Measurements from ENCODE around the gene PKP4. TPM values are rescaled to one million over a fixed set of nuclear protein-coding genes. Genes with fewer than 3 reads are reported as not detected.

The PKP4 gene
- total and polyA plus RNA-seq, 9 of the 15 experiments (the other 6 are each of a cell fraction or from before 2014, with no cell fraction given), result 24.6 to 99.1 (median 74.0) TPM

DNA sequence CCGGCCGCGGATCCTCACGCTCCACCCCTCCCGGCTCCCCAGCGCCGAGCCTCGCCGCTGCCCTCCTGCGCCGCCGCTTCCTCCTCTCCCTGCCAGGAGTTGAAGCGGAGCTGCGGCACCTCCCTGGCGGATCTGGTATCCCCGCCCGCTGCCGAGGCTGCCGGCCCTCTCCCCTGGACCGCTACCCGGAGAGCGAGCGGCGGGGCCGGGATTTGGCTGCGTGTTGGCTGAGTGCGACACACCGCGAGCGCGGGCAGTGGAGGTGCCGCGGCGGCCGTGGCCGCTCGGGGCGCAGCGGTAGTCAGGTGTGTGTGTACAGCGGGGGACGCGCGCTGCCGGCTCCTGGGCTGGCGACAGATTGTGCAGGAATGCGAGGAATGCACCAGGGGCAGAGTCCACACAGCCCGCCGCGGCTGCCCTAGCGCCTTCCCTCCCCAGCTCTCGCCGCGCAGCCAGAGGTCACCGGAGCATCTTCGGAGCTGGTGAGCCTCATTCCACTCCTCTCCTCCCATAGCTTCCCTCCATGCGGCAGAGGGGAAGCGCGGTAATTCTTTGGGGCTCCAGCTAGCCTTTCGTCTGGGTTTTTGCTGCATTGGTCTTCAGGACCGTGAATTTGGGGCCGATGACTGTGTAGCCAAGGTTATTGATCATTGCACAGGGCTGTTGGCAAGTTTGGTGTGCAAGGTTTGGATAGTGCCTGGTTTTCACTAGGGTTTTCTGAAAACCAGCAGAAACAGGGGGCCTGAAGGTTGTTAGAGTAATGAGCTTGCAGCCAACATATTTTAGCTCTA lies 1.3 kb downstream of the PKP4 start (continued):
- TF ChIP-seq, protein P1, sequence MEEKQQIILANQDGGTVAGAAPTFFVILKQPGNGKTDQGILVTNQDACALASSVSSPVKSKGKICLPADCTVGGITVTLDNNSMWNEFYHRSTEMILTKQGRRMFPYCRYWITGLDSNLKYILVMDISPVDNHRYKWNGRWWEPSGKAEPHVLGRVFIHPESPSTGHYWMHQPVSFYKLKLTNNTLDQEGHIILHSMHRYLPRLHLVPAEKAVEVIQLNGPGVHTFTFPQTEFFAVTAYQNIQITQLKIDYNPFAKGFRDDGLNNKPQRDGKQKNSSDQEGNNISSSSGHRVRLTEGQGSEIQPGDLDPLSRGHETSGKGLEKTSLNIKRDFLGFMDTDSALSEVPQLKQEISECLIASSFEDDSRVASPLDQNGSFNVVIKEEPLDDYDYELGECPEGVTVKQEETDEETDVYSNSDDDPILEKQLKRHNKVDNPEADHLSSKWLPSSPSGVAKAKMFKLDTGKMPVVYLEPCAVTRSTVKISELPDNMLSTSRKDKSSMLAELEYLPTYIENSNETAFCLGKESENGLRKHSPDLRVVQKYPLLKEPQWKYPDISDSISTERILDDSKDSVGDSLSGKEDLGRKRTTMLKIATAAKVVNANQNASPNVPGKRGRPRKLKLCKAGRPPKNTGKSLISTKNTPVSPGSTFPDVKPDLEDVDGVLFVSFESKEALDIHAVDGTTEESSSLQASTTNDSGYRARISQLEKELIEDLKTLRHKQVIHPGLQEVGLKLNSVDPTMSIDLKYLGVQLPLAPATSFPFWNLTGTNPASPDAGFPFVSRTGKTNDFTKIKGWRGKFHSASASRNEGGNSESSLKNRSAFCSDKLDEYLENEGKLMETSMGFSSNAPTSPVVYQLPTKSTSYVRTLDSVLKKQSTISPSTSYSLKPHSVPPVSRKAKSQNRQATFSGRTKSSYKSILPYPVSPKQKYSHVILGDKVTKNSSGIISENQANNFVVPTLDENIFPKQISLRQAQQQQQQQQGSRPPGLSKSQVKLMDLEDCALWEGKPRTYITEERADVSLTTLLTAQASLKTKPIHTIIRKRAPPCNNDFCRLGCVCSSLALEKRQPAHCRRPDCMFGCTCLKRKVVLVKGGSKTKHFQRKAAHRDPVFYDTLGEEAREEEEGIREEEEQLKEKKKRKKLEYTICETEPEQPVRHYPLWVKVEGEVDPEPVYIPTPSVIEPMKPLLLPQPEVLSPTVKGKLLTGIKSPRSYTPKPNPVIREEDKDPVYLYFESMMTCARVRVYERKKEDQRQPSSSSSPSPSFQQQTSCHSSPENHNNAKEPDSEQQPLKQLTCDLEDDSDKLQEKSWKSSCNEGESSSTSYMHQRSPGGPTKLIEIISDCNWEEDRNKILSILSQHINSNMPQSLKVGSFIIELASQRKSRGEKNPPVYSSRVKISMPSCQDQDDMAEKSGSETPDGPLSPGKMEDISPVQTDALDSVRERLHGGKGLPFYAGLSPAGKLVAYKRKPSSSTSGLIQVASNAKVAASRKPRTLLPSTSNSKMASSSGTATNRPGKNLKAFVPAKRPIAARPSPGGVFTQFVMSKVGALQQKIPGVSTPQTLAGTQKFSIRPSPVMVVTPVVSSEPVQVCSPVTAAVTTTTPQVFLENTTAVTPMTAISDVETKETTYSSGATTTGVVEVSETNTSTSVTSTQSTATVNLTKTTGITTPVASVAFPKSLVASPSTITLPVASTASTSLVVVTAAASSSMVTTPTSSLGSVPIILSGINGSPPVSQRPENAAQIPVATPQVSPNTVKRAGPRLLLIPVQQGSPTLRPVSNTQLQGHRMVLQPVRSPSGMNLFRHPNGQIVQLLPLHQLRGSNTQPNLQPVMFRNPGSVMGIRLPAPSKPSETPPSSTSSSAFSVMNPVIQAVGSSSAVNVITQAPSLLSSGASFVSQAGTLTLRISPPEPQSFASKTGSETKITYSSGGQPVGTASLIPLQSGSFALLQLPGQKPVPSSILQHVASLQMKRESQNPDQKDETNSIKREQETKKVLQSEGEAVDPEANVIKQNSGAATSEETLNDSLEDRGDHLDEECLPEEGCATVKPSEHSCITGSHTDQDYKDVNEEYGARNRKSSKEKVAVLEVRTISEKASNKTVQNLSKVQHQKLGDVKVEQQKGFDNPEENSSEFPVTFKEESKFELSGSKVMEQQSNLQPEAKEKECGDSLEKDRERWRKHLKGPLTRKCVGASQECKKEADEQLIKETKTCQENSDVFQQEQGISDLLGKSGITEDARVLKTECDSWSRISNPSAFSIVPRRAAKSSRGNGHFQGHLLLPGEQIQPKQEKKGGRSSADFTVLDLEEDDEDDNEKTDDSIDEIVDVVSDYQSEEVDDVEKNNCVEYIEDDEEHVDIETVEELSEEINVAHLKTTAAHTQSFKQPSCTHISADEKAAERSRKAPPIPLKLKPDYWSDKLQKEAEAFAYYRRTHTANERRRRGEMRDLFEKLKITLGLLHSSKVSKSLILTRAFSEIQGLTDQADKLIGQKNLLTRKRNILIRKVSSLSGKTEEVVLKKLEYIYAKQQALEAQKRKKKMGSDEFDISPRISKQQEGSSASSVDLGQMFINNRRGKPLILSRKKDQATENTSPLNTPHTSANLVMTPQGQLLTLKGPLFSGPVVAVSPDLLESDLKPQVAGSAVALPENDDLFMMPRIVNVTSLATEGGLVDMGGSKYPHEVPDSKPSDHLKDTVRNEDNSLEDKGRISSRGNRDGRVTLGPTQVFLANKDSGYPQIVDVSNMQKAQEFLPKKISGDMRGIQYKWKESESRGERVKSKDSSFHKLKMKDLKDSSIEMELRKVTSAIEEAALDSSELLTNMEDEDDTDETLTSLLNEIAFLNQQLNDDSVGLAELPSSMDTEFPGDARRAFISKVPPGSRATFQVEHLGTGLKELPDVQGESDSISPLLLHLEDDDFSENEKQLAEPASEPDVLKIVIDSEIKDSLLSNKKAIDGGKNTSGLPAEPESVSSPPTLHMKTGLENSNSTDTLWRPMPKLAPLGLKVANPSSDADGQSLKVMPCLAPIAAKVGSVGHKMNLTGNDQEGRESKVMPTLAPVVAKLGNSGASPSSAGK (IDR thresholded peaks at IDR 0.05), result peak; percentile 10; the same call in 1 of the 2 replicates
- TF ChIP-seq E2F3 (CRISPR knock-in tag; IDR thresholded peaks at IDR 0.05), result no peak
- TF ChIP-seq, protein P2, sequence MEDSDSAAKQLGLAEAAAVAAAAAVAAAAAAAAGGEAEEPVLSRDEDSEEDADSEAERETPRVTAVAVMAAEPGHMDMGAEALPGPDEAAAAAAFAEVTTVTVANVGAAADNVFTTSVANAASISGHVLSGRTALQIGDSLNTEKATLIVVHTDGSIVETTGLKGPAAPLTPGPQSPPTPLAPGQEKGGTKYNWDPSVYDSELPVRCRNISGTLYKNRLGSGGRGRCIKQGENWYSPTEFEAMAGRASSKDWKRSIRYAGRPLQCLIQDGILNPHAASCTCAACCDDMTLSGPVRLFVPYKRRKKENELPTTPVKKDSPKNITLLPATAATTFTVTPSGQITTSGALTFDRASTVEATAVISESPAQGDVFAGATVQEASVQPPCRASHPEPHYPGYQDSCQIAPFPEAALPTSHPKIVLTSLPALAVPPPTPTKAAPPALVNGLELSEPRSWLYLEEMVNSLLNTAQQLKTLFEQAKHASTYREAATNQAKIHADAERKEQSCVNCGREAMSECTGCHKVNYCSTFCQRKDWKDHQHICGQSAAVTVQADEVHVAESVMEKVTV (CRISPR knock-in tag; IDR thresholded peaks at IDR 0.05), result no peak
- TF ChIP-seq PML (IDR thresholded peaks at IDR 0.05; ENCODE audit: low read length), result 0 out of 2 replicates have a peak, but pooled peaks have one; percentile 51
- TF ChIP-seq YBX1 (IDR thresholded peaks at IDR 0.05), result no peak
- TF ChIP-seq NUFIP1 (IDR thresholded peaks at IDR 0.05; ENCODE audit: partially characterized antibody), result no peak
- 0 out of 2 replicates have a peak, but pooled peaks have one; percentile 24 for TF ChIP-seq RBM14 (IDR thresholded peaks at IDR 0.05; ENCODE audit: borderline replicate concordance, insufficient read depth, low read depth, low read length)
- TF ChIP-seq, protein P3, sequence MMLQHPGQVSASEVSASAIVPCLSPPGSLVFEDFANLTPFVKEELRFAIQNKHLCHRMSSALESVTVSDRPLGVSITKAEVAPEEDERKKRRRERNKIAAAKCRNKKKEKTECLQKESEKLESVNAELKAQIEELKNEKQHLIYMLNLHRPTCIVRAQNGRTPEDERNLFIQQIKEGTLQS (IDR thresholded peaks at IDR 0.05), result no peak
- TF ChIP-seq, protein P3 (CRISPR knock-in tag; conservative IDR thresholded peaks at IDR 0.05), result 0 out of 2 replicates have a peak, but pooled peaks have one; percentile 27
